Activated CD4-positive, alpha-beta T cell treated with anti-CD3 and anti-CD28 coated beads for 24 hours (primary cell): Measurements from ENCODE around the gene ZNF93.
"Not testable (repeated sequence)": the region's sequence is repeated elsewhere in the genome, so short reads cannot be mapped to it uniquely, and the experiment has no call there.

Experiments
- DNase-seq, 2 donors: peaks; one replicate each; pipeline ENCODE4 v3.0.0-alpha.2; 2020; ENCODE audit warnings: low read depth in 2 of 2

Gene ZNF93

DNA sequence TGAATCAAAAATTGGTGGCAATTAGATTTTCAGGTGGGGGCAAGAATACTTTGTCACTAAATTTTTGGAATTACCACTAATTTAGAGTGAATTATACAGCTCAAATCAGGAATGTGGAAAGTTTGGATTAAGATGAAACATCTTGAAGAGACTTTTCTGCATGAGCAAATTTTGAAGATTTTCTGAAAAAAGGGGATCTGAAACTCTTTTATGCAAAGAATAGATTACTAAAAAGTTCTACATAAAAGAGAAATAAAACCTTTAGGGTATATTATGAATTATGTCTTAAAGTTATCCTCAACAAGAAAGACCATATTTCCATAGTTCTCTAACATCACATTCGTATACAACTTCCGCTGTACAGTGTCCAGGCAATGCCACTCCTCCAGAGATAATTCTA, 36.7 kb downstream of the ZNF93 start:
- no peak for DNase-seq

GRCh38 chr19:19938449-19938848, 37.7 kb downstream of the ZNF93 start:
- DNase-seq = no peak

DNA sequence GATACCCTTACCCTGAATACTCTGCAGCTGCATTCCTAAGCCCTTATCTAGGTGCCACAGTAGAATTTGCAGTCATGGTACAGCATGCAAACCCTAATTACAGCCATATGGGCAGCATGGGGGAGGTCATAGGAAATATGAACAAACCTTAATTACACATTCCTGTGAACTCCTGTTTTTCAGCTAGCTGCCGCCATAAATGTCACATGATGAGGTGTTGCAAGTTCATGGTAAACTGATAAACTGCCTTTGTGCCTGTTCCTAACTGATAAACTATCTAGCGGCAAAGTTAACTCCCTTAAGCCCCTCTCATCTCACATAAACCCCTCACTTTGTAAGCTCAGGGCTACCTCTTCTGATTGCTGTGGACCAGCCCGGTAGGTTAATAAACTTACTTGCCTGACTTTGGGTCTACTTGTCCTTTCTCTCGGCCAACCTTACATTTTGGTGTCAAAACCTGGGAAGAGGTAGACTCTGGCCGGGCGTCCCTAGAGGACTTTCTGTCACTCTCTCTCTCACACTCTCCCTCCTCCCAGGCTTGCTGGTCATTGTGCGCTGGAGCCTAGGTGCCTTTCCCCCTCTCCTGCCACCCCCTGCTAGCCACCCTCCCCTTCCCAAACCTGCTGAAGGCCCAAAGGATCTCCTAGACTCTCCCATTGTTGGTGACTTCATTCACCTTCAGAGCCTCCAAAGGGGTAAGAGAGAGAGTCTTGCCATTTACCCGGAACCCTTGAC, 43.3 kb downstream of the ZNF93 start:
- no peak for DNase-seq

DNA sequence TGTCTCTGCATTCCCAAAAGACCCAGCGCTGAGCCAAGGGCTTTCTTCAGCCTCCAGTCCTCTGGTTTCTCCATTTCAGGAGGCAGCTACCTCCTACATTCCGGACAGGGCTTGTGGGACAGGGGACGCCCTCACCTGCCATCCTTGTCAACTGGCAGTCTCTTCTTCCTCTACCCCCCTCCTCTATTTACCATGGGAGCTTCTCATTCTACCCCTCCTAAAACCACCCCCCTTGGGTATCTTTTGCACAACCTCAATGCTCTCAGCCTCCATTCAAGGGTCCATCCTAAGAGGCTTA, 43.8 kb downstream of the ZNF93 start:
- no peak for DNase-seq

GRCh38 chr19:19946226-19946625, 45.5 kb downstream of the ZNF93 start:
- DNase-seq = no peak

GRCh38 chr19:19948800-19949199, 48.1 kb downstream of the ZNF93 start:
- no peak for DNase-seq

- no peak for DNase-seq
These were observed 54.5 kb downstream of the ZNF93 start for GRCh38 chr19:19955208-19955607.

- DNase-seq = no peak
These were observed 55.8 kb downstream of the ZNF93 start for GRCh38 chr19:19956434-19957075.

DNA sequence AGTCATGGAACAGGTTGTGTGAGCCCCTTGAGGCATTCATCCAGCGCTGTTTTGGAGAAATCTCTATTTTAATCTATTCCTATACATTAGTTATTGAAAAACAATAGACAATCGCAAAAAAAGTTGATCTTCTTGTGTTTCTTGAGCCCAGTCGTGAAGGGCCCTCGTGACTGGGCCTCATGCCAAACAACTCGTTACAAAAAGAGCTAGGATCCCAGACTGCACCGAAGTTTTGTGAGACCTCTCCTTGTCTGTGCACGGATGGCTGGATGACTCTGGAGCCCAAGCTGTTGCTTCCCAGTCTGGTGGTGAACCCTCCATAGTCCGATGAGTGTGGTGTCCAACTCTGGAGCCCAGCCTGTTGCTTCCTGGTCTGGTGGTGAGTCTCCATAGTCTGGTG, 57.0 kb downstream of the ZNF93 start:
- DNase-seq = not testable (repeated sequence)

- DNase-seq = peak; percentile 25 to 47
These were observed 58.5 kb downstream of the ZNF93 start for GRCh38 chr19:19959151-19959799.

- DNase-seq = no peak
These were observed 63.7 kb downstream of the ZNF93 start for GRCh38 chr19:19964416-19964815.

DNA sequence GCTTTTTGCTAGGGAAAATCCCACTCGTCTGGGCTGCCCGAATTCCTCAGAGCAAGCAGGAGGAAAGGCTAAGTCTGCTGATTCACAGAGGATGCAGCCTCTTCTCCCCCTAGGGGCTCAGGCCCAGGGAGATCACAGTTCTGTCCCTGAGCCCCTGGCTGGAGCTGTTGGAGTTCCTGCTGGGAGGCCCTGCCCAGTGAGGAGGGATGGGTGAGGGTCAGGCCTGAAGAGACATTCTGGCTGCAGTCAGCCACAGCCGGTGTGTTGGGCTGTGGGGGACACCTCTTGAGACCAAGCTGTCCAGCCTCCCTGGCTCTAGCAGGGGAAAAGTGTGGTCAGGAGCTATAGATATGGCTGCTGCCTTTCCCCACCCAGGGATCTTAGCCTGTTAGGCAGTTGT, 65.4 kb downstream of the ZNF93 start:
- not testable (repeated sequence) for DNase-seq

DNA sequence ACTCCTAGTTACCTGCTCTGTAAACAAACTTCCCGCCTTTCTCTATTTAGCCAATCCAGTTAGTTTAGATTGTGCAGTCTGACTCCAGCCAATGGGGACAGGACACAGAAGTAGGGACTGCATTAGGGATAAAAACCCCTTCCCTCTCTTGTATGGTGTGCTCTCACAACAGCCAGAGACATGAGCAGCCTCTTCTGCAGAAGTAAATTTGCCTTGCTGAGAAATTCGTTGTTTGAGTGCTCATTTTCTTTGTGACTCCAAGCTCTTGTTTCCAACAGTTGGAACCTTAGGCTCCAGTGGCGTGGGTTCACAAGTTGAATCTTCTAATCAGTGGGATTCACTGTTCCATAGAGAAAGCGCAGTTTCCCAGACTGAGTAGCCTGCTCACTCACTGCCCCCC, 66.1 kb downstream of the ZNF93 start:
- no peak for DNase-seq
